ENCODE data around the gene PPM1H.

The PPM1H gene

GRCh38 chr12:62933602-62934238, 1.2 kb downstream of the PPM1H start:
- H3K4me3 ChIP-seq (ENCODE audit: low read depth, low read length), result peak overlapping the region; percentile 73
- H3K9me3 ChIP-seq (ENCODE audit: control insufficient read depth, insufficient read depth, low read depth, low read length), result no peaks in the 10 kb centered on the region
- no peaks in the 10 kb centered on the region for H3K36me3 ChIP-seq (ENCODE audit: control insufficient read depth in 2 of 2, insufficient read depth in 1 of 2, low read length in 2 of 2)
- CTCF ChIA-PET, result interaction anchor here (0.5 to 3.6 kb wide), 12 partner anchors 16 to 351 kb away, joined by 3 to 32 read pairs (median 4); partner anchors contain the start of gene AVPR1A
- POLR2A ChIA-PET, result interaction anchor here (0.8 to 2.2 kb wide), 3 partner anchors 11 to 86 kb away, joined by 3 to 6 read pairs (median 3); no protein-coding TSS in a partner anchor
- peak overlapping the region; percentile 68 for H3K27ac ChIP-seq (ENCODE audit: extremely low read depth, low read depth, low read length)
- peaks cover 20% of the 10 kb centered on the region for H3K4me1 ChIP-seq (ENCODE audit: control insufficient read depth, insufficient read depth, low read length)
- TF ChIP-seq ZBTB10 (tag by site-specific recombination; IDR thresholded peaks at IDR 0.05), result 0 out of 2 replicates have a peak, but pooled peaks have one; percentile 28
- TF ChIP-seq KLF7 (tag by site-specific recombination; IDR thresholded peaks at IDR 0.05; ENCODE audit: borderline replicate concordance), result no peak
- no peak for TF ChIP-seq ZNF221 (tag by site-specific recombination; IDR thresholded peaks at IDR 0.05; ENCODE audit: borderline replicate concordance)
- TF ChIP-seq ZNF280C (tag by site-specific recombination; IDR thresholded peaks at IDR 0.05), result no peak
- no peak for TF ChIP-seq ZNF24 (tag by site-specific recombination; IDR thresholded peaks at IDR 0.05)
- TF ChIP-seq ZNF704 (tag by site-specific recombination; IDR thresholded peaks at IDR 0.05), result no peak
- TF ChIP-seq TRIM28 (IDR thresholded peaks at IDR 0.05; ENCODE audit: borderline replicate concordance, low read length), result 0 out of 2 replicates have a peak, but pooled peaks have one; percentile 21
- TF ChIP-seq ZNF558 (tag by site-specific recombination; IDR thresholded peaks at IDR 0.05), result no peak
- TF ChIP-seq ZBTB8A (tag by site-specific recombination; IDR thresholded peaks at IDR 0.05), result no peak
- no peak for TF ChIP-seq GLI2 (tag by site-specific recombination; IDR thresholded peaks at IDR 0.05; ENCODE audit: borderline replicate concordance, low read depth)
- TF ChIP-seq ZNF394 (tag by site-specific recombination; IDR thresholded peaks at IDR 0.05; ENCODE audit: borderline replicate concordance), result peak; percentile 10; the same call in 1 of the 2 replicates
- no peak for TF ChIP-seq ZNF549 (tag by site-specific recombination; IDR thresholded peaks at IDR 0.05)
- no peak for TF ChIP-seq ZNF677 (tag by site-specific recombination; IDR thresholded peaks at IDR 0.05)
- no peak for TF ChIP-seq ZBTB1 (tag by site-specific recombination; IDR thresholded peaks at IDR 0.05)
- TF ChIP-seq ZBTB20 (tag by site-specific recombination; IDR thresholded peaks at IDR 0.05), result no peak
- no peak for TF ChIP-seq ZNF560 (tag by site-specific recombination; IDR thresholded peaks at IDR 0.05; ENCODE audit: borderline replicate concordance)
- no peak for TF ChIP-seq ZNF121 (tag by site-specific recombination; IDR thresholded peaks at IDR 0.05)
- TF ChIP-seq, protein P1, sequence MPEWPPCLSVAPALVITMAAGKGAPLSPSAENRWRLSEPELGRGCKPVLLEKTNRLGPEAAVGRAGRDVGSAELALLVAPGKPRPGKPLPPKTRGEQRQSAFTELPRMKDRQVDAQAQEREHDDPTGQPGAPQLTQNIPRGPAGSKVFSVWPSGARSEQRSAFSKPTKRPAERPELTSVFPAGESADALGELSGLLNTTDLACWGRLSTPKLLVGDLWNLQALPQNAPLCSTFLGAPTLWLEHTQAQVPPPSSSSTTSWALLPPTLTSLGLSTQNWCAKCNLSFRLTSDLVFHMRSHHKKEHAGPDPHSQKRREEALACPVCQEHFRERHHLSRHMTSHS (tag by site-specific recombination; IDR thresholded peaks at IDR 0.05), result no peak
- no peak for TF ChIP-seq ZNF248 (tag by site-specific recombination; IDR thresholded peaks at IDR 0.05)
- no peak for TF ChIP-seq ZNF76 (tag by site-specific recombination; IDR thresholded peaks at IDR 0.05; ENCODE audit: borderline replicate concordance, low read depth)
- TF ChIP-seq ZNF354C (tag by site-specific recombination; IDR thresholded peaks at IDR 0.05; ENCODE audit: borderline replicate concordance, low read depth), result no peak
- TF ChIP-seq, protein P2, sequence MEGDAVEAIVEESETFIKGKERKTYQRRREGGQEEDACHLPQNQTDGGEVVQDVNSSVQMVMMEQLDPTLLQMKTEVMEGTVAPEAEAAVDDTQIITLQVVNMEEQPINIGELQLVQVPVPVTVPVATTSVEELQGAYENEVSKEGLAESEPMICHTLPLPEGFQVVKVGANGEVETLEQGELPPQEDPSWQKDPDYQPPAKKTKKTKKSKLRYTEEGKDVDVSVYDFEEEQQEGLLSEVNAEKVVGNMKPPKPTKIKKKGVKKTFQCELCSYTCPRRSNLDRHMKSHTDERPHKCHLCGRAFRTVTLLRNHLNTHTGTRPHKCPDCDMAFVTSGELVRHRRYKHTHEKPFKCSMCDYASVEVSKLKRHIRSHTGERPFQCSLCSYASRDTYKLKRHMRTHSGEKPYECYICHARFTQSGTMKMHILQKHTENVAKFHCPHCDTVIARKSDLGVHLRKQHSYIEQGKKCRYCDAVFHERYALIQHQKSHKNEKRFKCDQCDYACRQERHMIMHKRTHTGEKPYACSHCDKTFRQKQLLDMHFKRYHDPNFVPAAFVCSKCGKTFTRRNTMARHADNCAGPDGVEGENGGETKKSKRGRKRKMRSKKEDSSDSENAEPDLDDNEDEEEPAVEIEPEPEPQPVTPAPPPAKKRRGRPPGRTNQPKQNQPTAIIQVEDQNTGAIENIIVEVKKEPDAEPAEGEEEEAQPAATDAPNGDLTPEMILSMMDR (tag by site-specific recombination; IDR thresholded peaks at IDR 0.05), result no peak
- TF ChIP-seq, protein P3, sequence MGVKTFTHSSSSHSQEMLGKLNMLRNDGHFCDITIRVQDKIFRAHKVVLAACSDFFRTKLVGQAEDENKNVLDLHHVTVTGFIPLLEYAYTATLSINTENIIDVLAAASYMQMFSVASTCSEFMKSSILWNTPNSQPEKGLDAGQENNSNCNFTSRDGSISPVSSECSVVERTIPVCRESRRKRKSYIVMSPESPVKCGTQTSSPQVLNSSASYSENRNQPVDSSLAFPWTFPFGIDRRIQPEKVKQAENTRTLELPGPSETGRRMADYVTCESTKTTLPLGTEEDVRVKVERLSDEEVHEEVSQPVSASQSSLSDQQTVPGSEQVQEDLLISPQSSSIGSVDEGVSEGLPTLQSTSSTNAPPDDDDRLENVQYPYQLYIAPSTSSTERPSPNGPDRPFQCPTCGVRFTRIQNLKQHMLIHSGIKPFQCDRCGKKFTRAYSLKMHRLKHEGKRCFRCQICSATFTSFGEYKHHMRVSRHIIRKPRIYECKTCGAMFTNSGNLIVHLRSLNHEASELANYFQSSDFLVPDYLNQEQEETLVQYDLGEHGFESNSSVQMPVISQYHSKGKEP (tag by site-specific recombination; IDR thresholded peaks at IDR 0.05), result no peak
- TF ChIP-seq EGR2 (tag by site-specific recombination; IDR thresholded peaks at IDR 0.05; ENCODE audit: low read depth), result peak; percentile 73
- TF ChIP-seq ZNF449 (tag by site-specific recombination; IDR thresholded peaks at IDR 0.05), result no peak
